Activated T-cell treated with anti-CD3 and anti-CD28 coated beads, Interleukin-2, amount 50 U/mL, for 24 hours (primary cell): ENCODE results near the gene MAGED2.

Source experiments
- DNase-seq: peaks from one replicate; pipeline ENCODE4 v3.0.0-alpha.2; 2020
- H3K27ac Mint-ChIP-seq: 2 replicates; pipeline ENCODE4 v1.8.0; 2020; ENCODE audit warnings: mild to moderate bottlenecking, mixed read lengths
- H3K27me3 Mint-ChIP-seq: 2 replicates; pipeline ENCODE4 v1.8.0; 2020; ENCODE audit warnings: mixed read lengths
- H3K36me3 Mint-ChIP-seq: 2 replicates; pipeline ENCODE4 v1.8.0; 2020; ENCODE audit warnings: low read depth, mixed read lengths
- H3K4me1 Mint-ChIP-seq: 2 replicates; pipeline ENCODE4 v1.8.0; 2020; ENCODE audit warnings: low read depth, mixed read lengths
- H3K4me3 Mint-ChIP-seq: 2 replicates; pipeline ENCODE4 v1.8.0; 2020; ENCODE audit warnings: mild to moderate bottlenecking, moderate library complexity, mixed read lengths
- H3K9me3 Mint-ChIP-seq: 2 replicates; pipeline ENCODE4 v1.8.0; 2020; ENCODE audit warnings: mixed read lengths

Gene MAGED2

GRCh38 chrX:54808605-54809483 is 1.3 kb downstream of the MAGED2 start:
- no peaks in the 10 kb centered on the region for H3K9me3 Mint-ChIP-seq
- peak; percentile 86 for DNase-seq
- H3K27me3 Mint-ChIP-seq = peaks cover 27% of the 10 kb centered on the region
- peaks cover 29% of the 10 kb centered on the region for H3K36me3 Mint-ChIP-seq
- peak overlapping the region; percentile 95 for H3K27ac Mint-ChIP-seq
- H3K4me3 Mint-ChIP-seq = peak overlapping the region; percentile 85
- peaks cover 15% of the 10 kb centered on the region for H3K4me1 Mint-ChIP-seq

DNA sequence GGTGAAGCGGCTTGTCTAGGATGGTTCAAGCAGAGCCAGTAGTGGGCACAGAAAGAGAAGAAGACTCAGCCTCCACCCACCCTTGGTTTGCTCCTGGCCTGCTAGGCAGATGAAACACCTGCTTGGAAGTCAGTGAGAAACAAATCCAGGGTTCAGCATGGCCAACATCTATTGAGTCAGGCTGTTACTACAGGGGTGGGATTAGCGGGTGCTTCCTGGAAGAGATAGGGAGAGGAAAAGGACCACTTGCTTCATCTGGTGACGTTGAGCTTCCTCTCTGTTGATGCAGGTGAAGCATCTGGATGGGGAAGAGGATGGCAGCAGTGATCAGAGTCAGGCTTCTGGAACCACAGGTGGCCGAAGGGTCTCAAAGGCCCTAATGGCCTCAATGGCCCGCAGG is 3.0 kb downstream of the MAGED2 start:
- peaks cover 41% of the 10 kb centered on the region for H3K36me3 Mint-ChIP-seq
- DNase-seq = no peak

DNA sequence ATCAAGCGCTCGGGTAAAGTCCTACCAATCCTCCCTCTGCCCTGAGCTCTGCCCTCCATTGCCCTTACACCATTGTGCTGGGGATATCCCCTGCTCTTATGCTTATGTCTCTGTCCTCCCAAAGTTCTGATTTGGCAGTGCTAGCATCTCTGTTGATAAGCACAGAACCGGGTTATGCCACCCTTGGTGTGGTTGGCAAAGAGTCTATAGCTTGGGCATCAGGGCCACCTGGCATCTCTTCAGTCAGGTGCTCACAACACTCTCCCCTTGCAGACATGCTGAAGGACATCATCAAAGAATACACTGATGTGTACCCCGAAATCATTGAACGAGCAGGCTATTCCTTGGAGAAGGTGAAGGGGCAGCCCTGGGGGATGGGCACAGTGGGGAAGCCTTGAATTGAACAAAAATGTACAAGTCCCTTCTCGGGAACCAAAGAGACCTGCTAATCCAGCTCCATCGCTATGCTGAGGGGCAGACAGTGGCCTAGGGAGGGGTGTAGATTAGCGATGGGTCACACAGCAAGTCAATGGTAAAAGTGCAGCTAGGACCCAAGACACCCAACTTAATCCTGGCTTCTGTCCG is 3.8 kb downstream of the MAGED2 start:
- Mint-ChIP-seq H3K4me3 (no peak overlapping the region), H3K27me3 (peaks cover 18% of the 10 kb centered on the region), H3K27ac (no peak overlapping the region), H3K4me1 (peaks cover 15% of the 10 kb centered on the region), H3K9me3 (no peaks in the 10 kb centered on the region), H3K36me3 (peaks cover 49% of the 10 kb centered on the region)
- DNase-seq = no peak

More for the DNA sequence above, 3.0 kb downstream of the MAGED2 start:
- no peak overlapping the region for H3K4me3 Mint-ChIP-seq
- no peak overlapping the region for H3K27ac Mint-ChIP-seq
- peaks cover 15% of the 10 kb centered on the region for H3K4me1 Mint-ChIP-seq
- H3K9me3 Mint-ChIP-seq = no peaks in the 10 kb centered on the region
- peaks cover 21% of the 10 kb centered on the region for H3K27me3 Mint-ChIP-seq

- Mint-ChIP-seq H3K27ac (no peak overlapping the region), H3K9me3 (no peaks in the 10 kb centered on the region), H3K4me1 (peaks cover 13% of the 10 kb centered on the region), H3K36me3 (peaks cover 50% of the 10 kb centered on the region), H3K4me3 (no peak overlapping the region), H3K27me3 (peaks cover 17% of the 10 kb centered on the region)
- no peak for DNase-seq
Measured at GRCh38 chrX:54812306-54812705, 4.8 kb downstream of the MAGED2 start.

GRCh38 chrX:54817220-54817820 is 9.8 kb downstream of the MAGED2 start:
- no peak overlapping the region for H3K27ac Mint-ChIP-seq
- no peak overlapping the region for H3K4me3 Mint-ChIP-seq
- peaks cover 34% of the 10 kb centered on the region for H3K36me3 Mint-ChIP-seq
- H3K27me3 Mint-ChIP-seq = peaks cover 18% of the 10 kb centered on the region
- no peak for DNase-seq
- H3K9me3 Mint-ChIP-seq = no peaks in the 10 kb centered on the region
- H3K4me1 Mint-ChIP-seq = peaks cover 3% of the 10 kb centered on the region

GRCh38 chrX:54818221-54818620 is 10.7 kb downstream of the MAGED2 start:
- peaks cover 3% of the 10 kb centered on the region for H3K4me1 Mint-ChIP-seq
- H3K27ac Mint-ChIP-seq = no peak overlapping the region
- peaks cover 23% of the 10 kb centered on the region for H3K27me3 Mint-ChIP-seq
- H3K36me3 Mint-ChIP-seq = peaks cover 26% of the 10 kb centered on the region
- no peak for DNase-seq
- no peaks in the 10 kb centered on the region for H3K9me3 Mint-ChIP-seq
- no peak overlapping the region for H3K4me3 Mint-ChIP-seq

DNA sequence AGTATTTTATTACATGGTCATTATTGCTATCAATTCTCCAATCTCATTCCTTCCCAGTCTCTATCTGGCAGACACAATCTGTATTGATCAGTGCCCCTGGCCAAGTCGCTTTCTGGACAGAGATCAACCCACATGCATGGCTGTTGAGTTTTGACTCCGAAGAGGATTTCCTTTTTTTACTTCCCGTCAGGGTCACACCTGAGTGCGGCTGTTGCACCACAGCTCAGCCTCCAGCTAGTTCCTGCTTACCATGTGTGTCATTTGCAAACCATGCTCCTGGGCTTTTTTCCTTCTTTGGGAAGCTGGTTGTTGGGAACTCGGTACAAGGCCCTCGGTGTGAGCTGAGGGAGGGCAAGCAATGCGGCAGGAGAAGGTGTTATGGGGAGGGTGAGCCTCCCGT is 11.7 kb downstream of the MAGED2 start:
- no peak overlapping the region for H3K4me3 Mint-ChIP-seq
- H3K36me3 Mint-ChIP-seq = peaks cover 17% of the 10 kb centered on the region
- no peak for DNase-seq
- H3K27ac Mint-ChIP-seq = no peak overlapping the region
- H3K4me1 Mint-ChIP-seq = peaks cover 3% of the 10 kb centered on the region
- no peaks in the 10 kb centered on the region for H3K9me3 Mint-ChIP-seq
- H3K27me3 Mint-ChIP-seq = peaks cover 23% of the 10 kb centered on the region

GRCh38 chrX:54820737-54821136 is 13.2 kb downstream of the MAGED2 start:
- Mint-ChIP-seq H3K27me3 (peaks cover 28% of the 10 kb centered on the region), H3K27ac (no peak overlapping the region), H3K36me3 (peaks cover 7% of the 10 kb centered on the region), H3K4me3 (no peak overlapping the region), H3K4me1 (peaks cover 3% of the 10 kb centered on the region), H3K9me3 (no peaks in the 10 kb centered on the region)
- no peak for DNase-seq

- H3K9me3 Mint-ChIP-seq = no peaks in the 10 kb centered on the region
- peaks cover 4% of the 10 kb centered on the region for H3K4me1 Mint-ChIP-seq
- H3K27ac Mint-ChIP-seq = no peak overlapping the region
- peaks cover 1% of the 10 kb centered on the region for H3K36me3 Mint-ChIP-seq
- peaks cover 30% of the 10 kb centered on the region for H3K27me3 Mint-ChIP-seq
- DNase-seq = no peak
- no peak overlapping the region for H3K4me3 Mint-ChIP-seq
Measured at GRCh38 chrX:54821310-54821709, 13.8 kb downstream of the MAGED2 start.

GRCh38 chrX:54824195-54824594 is 16.6 kb downstream of the MAGED2 start:
- Mint-ChIP-seq H3K4me3 (no peak overlapping the region), H3K27me3 (peaks cover 29% of the 10 kb centered on the region), H3K27ac (no peak overlapping the region), H3K4me1 (peaks cover 2% of the 10 kb centered on the region), H3K36me3 (no peaks in the 10 kb centered on the region), H3K9me3 (no peaks in the 10 kb centered on the region)
- no peak for DNase-seq

DNA sequence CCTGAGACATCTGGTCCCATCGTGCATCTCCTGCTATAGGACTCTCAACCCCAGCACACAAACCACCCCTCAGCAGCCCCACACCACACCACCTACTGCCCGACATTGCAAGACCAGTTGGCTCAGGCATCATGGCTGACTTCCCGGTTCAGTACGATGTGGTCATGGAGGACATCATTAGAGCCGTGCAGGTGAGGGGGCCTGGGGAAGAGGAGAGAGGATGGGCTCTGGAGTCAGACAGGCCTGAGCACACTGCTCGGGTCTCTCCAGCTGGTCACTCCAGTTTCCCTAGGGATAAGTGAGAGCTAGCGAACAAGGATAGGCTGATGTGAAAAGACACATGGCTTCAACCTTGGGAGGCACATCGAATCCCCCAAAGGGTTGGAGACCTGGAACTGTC is 17.2 kb downstream of the MAGED2 start:
- H3K27me3 Mint-ChIP-seq = peaks cover 29% of the 10 kb centered on the region
- H3K36me3 Mint-ChIP-seq = no peaks in the 10 kb centered on the region
- H3K4me1 Mint-ChIP-seq = peaks cover 2% of the 10 kb centered on the region
- DNase-seq = no peak
- H3K4me3 Mint-ChIP-seq = no peak overlapping the region
- H3K27ac Mint-ChIP-seq = no peak overlapping the region
- H3K9me3 Mint-ChIP-seq = no peaks in the 10 kb centered on the region

- Mint-ChIP-seq H3K27ac (no peak overlapping the region), H3K27me3 (peaks cover 28% of the 10 kb centered on the region), H3K9me3 (no peaks in the 10 kb centered on the region), H3K4me1 (peaks cover 2% of the 10 kb centered on the region), H3K4me3 (no peak overlapping the region), H3K36me3 (no peaks in the 10 kb centered on the region)
- DNase-seq = peak; percentile 51
Measured at GRCh38 chrX:54825716-54826438, 18.3 kb downstream of the MAGED2 start.

DNA sequence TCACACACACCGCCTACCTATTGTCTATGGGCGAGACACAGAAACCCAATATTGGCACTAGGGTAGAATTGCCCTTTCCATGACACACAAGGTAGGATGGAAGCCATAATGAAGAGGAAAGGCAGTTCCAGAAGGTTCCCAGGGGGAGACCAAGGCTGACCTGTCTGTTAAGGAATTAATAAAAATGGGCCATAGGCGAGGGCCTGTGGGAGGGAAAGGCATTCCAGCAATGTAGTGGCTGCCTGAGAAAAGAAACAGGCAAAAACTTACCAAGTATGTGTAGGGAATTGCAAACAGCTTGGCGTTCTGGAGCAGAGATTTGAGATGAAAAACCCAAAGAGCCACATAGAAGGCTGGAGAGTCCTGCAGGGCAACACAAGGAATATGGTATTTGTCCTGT is 19.1 kb downstream of the MAGED2 start:
- no peak for DNase-seq
- Mint-ChIP-seq H3K36me3 (no peaks in the 10 kb centered on the region), H3K4me1 (peaks cover 2% of the 10 kb centered on the region), H3K27ac (no peak overlapping the region), H3K27me3 (peaks cover 25% of the 10 kb centered on the region), H3K9me3 (no peaks in the 10 kb centered on the region), H3K4me3 (no peak overlapping the region)

GRCh38 chrX:54838583-54838982 is 31.0 kb downstream of the MAGED2 start:
- Mint-ChIP-seq H3K9me3 (no peaks in the 10 kb centered on the region), H3K27me3 (peaks cover 81% of the 10 kb centered on the region), H3K4me3 (no peak overlapping the region), H3K4me1 (no peaks in the 10 kb centered on the region), H3K36me3 (no peaks in the 10 kb centered on the region), H3K27ac (no peak overlapping the region)
- no peak for DNase-seq
